Activated CD4-positive, CD25-positive, alpha-beta regulatory T cell treated with anti-CD3 and anti-CD28 coated beads, Interleukin-2, amount 50 U/mL, for 24 hours (primary cell): ENCODE results near the gene GDPD4.

Source experiments
- ATAC-seq, 2 donors: fragments of 150-1000 bp; cut with Tn5 transposase; one replicate each; pipeline ENCODE4 v1.10.0; 2021; ENCODE audit warnings: mild to moderate bottlenecking in 1 of 2, moderate library complexity in 1 of 2

GDPD4 gene

DNA sequence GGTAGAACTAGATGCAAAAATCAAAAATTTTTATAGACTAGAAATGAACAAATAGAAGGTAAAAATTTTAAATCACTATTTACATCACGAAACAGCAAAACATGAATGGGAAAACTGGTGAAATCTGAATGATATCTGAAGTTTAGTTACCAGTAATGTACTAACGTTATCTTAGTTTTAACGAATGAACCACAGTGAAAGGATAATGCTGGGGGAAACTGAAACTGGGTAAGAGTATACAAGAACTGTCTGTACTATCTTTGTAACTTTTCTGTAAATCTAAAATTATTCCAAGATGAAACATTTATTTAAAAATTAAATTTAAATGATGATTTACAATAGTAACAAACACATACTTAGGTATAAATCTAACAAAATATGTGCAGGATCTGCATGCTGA, 7.4 kb downstream of the GDPD4 start:
- ATAC-seq = no peak

DNA sequence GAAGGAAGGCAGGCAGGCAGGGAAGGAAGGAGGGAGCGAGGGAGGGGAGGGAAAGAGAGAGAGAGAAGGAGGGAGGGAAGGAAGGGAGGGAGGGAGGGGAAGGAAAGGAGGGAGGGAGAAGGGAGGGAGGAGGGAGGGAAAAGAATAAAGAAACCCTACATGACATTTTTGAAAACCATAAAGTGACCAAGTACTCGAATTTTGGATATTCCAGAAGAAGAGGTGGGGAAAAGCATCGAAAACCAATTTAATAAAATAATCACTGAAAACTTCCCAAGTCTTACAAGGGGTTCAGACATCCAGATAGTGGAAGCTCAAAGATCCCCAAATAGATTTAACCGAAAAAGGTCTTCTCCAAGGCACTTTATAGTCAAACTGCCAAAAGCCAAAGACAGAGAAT, 11.7 kb downstream of the GDPD4 start:
- ATAC-seq = no peak

DNA sequence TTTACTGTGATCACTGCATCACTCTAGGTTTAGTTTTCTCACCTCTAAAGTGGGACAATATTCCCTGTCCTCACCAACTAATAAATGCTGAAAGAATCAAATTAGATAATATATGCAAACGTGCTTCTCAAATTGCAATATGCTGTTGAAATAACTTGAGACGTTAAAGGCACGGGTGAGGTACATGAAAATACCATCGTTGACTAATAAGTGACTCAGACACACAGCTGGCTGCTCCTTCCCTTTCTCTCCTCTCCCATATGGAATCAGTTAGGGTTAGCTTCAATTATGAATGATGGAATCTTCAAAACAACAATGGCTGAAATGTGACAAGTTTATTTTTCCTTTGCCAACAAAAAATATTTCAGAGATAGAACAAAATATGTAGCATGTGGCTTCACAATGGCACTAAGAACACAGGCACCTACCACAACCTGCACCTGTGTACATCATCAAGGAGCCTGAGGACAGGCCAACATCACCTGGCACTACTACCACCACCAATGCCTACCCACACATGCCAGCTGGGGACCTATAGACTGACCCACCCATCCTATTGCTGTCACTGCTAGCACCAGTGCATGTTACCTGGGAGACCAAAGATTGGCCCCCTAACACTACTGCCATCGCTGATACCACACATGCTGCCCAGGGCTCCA, 13.7 kb downstream of the GDPD4 start:
- ATAC-seq = no peak

DNA sequence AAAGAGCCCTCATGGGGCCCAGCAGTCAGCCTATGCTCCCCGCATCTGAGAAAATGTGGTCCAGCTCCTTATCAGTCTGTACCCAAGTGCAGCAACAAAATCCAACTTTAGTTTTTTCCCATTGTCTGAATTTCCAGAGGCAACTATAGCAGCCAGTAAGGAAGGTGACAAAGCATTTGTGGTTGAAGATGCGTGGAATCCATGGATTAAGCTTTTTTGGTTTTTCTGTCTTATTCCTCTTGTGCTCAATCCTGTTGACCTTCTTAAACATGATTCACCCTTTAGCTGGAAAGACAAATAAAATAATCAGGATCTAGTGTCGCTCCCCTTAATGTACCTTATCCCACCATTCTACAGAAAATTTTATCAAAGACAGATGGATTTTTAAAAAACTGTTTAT, 14.3 kb downstream of the GDPD4 start:
- no peak for ATAC-seq

DNA sequence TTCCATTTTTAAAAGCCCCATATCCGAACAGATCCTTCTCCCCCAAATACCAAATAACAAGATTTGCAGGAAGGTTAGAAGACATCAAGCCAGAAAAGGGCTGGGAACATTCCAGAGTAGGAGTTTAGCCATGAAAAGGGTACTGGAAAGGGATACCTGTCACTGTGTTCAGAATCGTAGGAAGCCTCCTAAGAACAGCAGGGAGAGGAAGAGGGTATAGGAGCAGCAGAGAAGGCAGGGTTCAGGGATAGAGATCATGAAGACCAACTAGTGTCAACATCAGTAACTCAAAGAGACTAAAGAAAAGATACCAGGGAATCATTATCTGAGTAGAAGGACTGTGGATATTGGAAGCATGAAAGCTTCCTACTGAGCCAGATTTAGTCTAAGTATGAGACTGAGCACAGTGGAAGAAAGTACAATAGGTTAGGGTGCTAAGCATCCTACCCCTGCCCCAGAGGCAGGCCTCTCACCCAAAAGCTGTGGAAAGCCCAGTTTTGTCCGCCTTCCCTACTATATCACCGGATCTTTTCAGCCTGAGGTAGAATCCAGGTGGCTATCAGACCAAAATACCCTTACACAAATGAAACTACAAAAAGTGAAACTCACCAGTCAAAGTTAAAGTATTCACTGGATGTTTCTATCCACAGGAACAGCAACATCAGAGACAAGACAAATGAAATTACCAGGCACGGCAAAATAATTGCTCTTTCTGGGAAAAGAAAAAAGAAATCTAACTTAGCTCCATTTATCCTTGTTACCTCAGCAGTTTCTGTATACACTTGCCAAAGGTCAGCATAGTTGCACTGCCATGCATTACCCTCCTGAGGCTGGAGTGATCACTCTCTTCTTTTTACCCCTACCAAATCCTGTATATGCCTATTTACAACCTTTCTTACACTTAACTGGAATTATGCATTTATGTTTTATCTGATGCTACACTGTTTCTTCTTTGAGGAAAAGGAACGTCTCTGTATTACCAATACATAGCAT, 16.7 kb downstream of the GDPD4 start:
- ATAC-seq = no peak

DNA sequence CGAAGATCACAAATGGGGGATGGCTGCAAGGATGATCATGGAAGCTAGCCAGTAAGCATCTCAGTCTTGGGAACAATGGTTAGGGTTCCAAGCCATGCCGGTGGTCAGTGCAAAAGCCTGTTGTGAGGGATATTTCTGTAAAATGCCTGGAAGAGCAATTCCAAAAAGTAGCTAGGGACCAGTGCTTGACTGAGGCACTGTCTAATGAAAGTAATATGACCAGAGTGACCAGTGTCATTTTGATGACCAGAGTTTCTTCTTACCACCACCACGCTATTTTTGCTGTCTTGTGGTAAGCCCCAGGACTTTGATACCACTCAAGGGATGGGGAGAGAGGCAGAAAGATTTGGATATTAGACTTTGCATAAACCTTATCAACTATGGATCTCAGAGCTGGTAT, 18.4 kb downstream of the GDPD4 start:
- ATAC-seq = no peak

DNA sequence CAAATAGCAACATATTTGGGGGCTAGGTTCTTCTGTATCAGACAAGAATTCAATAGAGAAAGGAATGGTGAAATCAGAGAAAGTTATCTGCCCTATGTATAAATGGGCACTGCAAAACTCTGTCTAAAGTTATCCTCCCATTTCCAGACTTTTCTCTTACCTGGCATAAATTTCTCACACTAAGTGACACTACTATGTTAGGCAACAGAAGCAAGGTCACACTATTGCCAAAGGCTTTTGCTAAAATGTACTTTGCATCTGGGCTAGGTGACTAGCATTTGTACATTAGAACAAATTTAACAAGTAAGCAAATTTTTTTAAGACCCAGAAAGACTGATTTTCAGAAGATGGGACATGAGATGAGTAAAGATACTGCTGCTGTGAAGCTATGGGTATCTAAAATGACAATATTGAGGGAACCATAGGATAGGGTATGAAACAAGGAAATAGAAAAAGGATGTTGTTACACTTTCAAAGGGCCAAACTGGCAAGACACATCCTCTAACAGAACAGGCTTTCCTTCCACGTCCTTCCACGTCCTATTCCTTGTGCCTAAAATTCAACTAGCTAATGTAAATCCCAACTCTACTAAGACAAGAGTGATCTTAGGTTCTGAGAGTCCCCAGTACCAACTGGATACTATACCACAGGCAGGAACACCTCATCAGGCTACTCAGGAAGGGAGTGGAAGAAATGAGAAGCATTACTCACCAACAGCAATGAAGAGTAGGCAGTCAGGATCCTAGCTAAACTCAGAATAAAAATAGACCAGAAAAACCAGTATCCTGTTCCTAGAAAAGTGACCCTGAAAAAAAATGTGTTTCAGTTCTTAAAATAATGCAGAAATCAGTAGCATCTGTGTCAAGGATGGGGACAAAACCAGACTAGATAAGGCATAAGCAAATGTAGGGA, 22.6 kb downstream of the GDPD4 start:
- ATAC-seq = no peak

DNA sequence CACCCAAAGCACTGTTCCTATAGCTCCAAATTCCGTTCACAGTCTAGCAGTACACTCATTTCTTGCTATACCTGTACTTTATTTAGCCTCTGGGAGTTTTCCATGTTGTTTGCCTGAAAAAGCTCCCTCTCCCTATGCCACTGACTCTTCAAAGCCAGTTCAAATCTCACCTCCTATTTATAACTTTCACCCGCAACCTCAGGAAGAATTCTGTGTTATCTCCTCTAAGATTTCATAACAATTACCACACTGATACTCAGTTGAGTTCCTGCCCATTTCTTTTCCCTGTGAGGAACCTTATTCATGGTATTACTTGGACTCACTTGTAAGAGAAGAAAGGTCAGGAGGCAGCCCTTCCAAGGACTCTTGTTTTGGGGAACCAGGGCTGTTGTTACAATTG, 25.2 kb downstream of the GDPD4 start:
- no peak for ATAC-seq

DNA sequence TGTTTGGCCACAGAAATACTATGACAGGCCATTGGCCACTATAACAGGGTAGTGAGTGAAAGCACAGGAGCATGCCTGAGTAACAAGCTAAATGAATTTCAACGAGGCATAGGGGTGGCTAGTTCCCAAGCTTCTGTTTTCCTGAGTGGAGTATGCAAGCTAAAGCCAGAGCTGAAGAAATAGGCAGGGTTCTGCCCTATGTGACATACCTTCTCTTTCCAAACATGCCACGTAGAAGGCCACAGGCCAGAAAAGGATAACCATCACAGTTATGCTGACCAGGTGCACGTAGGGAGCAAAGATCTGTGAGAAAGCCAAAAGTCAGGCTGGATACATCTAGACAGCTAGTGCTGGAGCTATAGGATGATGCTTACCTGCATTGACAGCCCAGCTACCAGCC, 30.6 kb downstream of the GDPD4 start:
- no peak for ATAC-seq

DNA sequence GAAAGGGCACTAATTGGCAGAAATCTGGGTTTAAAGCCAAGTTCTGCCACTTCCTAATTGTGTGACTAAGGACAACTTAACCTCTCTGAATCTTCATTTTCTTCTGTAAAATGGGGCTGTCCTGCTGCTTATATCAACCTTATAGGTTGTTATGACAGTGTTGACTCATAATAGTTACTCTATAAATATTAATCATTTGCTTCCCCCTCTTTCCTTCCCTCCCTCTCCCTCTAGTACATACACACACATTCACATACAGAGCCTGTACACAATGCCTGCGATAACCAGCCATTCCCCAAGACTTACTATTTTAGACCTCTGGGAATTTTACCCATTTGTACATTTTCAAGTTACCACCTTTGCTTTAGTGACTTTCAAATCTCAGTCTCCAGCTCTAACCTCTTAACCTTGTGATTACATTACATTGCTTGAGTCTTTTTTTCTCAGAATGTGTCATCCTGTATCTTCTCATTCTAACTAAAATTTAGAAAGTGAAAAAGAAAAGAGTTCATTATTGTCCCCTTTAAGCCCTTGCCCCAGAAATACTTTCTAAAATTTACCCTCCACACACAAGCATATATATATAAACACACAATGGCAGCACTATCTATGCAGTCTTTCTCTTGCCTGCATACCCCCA, 31.9 kb downstream of the GDPD4 start:
- ATAC-seq = peak; percentile 45 to 53

DNA sequence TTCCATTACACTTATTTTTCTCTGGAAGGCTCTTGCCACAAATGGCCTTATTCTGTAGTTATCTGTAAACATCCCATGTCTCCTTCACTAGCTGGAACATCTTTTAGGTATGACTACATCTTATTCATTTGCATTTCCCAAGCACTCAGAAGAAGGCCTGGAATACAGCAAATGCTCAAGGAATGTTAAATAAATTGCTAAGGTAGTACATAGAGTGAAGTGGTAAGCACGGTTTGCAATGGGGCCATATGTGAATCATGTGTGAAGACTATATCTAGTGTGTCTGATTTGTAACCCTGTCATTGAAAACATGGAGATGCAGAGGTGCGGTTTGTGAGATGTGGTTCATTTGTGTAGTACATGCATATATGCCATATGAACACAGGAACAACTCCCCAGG, 33.5 kb downstream of the GDPD4 start:
- no peak for ATAC-seq

DNA sequence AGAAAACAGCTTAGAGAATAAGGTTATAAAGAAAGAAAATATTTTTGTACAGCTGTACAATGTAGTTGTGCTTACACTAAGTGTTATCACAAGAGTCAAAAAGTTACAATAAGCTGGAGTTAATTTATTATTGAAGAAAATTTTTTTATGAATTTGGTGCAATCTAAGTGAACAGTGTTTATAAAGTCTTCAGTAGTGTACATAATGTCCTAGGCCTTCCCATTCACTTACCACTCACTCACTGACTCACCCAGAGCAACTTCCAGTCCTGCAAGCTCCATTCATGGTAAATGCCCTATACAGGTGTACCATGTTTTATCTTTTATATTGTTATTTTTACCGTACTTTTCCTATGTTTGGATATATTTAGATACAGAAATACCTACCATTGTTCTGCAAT, 34.7 kb downstream of the GDPD4 start:
- no peak for ATAC-seq

DNA sequence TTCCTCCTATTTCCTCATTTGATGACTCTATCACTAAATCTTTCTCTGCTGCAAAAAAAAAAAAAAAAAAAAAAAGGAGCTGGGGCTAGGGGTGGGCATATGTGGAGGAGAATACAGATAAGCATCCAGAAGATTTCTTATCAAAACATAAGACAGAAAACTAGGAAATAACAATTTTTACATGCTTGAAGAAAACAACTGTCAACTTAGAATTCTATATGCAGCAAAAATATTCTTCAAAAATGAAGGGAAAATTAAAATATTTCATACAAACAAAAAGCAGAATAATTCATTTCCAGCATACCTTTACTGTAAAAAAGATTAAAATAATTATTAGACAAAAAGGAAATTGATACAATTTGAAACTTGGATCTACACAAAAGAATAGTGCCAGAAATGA, 38.7 kb downstream of the GDPD4 start:
- ATAC-seq = no peak

DNA sequence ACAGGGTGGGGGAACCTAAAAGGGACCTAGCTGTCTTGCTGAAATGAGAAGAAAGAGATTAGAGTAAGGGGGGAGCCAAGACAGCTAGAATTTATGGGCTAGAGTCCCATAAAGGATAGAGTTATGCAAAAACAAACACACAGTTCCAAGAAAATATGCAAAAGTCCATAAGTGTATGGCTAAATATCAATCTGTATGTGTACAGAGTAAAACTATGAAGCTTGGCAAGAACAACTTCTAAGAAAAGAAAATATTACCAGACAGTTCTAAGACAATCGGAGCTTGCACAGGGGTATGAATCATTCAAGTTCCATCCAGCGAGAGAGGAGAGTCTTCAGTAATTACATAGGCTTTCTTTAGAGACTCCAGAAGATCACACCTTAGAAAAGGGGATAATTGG, 41.8 kb downstream of the GDPD4 start:
- ATAC-seq = no peak

DNA sequence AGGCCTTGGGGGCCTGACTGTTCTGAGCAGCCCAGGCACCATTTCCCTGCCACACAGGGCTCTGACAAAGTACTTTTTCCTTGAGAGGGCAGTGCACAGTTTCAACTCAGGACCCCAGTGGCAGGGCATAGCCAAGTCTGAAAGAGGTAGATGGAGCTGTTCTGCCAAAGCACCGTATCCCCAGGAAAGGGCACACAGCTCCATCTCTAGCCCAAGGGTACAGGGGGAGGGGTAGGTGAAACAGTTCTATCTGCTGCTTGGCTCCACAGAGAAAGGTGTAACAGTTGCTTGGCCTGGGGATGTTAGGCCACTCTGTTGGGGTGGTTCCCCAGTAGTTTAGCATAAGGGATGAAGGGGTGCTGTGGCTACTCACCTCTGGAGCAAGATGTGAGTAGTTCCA, 47.8 kb downstream of the GDPD4 start:
- ATAC-seq = no peak

DNA sequence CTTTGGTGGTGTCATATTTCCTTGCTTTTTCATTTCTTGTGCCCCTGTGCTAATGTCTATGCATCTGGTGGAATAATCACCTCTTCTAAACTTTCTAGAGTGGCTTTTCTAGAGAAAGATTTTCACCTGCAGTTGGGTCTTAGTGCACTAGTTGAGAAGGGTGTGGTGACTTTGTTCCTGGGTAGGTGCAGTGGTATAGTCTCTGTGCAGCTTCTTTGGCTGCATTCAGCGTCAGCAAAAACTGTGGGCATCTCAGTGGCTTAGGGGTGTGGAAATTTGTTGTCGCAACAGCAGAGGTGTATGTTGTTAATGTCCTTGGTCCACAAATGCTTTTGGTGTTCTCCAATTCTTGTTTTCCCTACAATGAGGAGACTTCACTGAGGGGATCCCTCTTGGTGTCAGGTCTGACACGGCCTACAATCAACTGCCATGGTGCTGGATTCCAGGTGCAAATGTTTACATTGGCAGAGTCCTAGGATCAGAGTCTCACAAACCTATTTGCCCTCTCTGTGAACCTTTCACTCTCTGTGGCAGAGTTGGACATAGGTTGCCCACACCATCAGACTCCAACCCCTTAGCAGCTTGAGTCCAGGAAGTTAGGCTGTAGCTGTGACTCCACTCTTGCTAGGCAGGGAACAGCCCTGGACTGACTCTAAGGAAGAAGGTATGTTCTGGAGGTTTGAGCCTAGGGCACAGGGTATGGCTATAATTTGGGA, 48.8 kb downstream of the GDPD4 start:
- no peak for ATAC-seq

DNA sequence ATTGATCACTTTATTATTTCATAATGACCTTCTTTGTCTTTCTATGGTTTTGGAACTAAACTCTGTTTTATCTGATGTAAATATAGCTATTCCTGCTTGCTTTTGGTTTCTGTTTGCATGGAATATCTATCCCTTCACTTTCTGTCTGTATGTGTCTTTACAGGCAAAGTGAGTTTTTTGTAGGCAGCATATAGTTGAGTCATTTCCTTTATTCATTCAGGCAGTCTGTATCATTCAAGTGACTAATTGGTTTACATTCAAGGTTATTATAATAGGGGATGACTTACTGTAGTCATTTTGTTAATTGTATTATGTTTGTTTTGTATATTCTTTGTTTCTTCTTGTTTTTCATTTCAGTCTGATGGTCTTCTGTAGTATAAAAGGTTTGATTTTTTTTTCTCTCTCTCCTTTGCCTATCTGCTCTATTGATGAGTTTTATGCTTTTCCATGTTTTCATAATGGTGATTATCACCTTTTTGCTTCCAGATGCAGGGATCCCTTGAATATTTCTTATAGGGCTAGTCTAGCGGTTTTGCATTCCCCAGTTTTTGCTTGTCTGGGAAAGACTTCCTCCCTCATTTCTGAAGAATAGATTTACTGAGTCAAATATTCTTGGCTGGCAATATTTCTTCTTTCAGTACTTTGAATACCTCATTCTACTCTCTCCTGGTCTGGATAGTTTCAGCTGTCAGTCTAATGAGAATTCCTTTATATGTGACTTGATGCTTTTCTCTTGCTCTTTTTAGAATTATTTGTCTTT, 50.4 kb downstream of the GDPD4 start:
- ATAC-seq = peak; percentile 78 to 86

DNA sequence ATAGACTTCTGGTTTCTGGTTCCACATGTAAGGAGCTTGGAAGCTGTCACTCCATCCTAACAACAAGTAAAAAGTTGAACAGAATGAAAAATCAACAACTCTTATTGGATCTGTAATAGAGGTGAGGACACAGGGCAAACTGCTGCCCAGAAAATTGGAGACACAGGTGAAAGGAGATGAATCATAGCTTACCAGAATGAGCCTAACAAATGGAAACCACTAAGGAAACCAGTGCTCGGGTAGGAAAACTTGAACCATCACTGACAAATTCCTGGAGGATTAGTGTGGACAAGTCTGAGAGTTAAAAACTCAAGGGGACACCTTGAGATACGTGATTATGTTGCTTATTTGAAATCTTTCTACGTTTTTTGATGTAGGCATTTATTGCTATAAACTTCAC, 52.1 kb downstream of the GDPD4 start:
- no peak for ATAC-seq

DNA sequence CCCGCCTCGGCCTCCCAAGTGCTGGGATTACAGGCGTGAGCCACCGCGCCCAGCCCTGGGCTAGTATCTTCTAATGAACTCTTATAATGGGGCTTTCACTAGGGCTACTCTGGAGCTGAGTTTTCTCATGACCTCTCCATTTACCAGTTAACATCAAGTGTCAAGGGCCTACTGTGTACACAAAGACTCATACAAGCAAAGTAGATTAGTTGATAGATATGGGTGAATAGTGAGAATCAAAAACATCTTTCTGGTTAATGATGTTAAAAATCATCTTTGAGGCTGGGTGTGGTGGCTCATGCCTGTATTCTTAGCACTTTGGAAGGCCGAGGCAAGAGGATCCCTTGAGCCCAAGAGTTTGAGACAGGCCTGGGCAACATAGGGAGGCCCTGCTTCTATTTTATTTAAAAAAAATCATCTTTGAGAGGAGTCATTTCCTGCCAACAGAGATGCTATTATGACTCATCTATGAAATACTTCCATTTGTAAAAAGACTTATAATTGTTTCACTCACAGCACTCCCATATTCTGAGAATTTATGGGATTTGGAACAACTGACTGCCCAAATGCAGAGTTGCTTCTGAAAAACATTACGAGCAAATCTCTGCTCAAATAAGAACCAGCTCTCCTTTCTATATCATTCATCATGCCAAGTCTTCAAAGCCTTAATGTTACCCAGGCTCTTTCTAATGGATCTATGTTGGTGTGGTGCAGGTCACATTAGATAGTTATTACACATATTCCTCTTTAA, 57.0 kb downstream of the GDPD4 start:
- ATAC-seq = no peak

DNA sequence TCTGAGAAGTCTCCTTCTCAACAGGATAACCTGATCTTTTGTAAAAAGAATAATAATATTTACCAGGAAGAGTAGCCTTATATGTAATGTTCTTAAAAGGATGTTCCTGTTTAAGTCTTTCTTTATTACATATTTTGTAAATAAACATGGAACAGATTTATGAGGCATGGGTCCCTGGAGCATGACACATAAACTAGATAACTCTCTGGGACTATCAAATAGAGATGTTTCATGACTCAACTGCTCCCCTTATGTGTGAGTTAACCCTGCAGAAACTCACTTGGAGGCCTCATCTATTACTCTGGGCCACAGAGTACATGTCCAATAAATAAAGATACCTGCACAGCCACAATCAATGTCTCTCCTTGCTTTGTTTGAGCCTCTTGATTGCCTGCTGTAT, 64.6 kb downstream of the GDPD4 start:
- no peak for ATAC-seq
